ENCODE results near the gene ONECUT2. TPM values are rescaled to one million over a fixed set of nuclear protein-coding genes. Genes with fewer than 3 reads are reported as not detected.

The ONECUT2 gene
- total RNA-seq, 4 donors from 2014 or later, result under 0.01 TPM; not detected in 3

DNA sequence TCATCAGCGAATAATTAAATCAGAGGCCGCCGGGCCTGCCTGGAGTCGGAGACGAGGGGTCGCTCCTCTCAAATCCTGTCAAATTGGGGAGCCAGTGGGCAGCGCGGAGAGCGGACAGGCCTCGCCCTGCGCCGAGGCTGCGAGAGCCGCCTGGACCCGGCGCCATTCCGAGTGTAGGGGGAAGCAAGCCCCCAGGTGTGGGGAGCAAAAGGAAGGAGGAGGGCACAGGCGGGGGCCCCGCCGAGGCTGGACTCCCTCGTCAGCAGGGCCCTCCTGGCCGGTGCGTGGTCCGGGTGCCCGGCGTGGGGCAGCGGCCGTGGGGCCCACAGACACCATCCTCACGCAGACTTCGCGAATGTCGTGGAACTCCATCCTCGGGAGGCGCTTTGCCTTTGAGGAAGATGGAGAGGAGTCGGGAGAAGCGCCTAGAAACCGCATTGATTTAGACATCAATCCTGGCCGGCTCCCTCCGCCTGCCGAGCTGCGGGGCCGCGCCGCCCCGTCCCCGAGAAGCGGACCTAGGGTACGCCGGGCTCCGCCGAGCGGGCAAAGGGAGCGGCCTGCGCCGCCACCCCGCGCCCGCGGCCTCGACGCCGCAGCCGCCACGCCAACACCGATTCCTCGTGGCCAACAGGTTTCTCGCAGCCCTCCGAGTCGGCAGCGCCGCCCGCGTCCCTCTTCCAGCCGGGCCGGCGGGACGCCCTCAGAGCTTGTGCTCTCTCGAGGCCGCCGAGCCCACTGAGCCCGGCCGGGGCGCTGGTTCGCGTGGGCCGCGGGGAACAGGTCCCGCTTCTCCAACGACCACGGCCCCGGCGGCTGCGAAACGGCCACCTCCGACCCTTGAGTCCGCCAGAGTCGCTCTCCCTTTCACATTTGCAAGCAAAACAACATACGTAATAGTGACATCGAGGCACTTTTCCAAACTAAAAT lies 6.7 kb upstream of the ONECUT2 start:
- TF ChIP-seq POLR2A (IDR thresholded peaks at IDR 0.05) (no peak), EP300 (IDR thresholded peaks at IDR 0.05) (no peak)
- TF ChIP-seq, protein P1, sequence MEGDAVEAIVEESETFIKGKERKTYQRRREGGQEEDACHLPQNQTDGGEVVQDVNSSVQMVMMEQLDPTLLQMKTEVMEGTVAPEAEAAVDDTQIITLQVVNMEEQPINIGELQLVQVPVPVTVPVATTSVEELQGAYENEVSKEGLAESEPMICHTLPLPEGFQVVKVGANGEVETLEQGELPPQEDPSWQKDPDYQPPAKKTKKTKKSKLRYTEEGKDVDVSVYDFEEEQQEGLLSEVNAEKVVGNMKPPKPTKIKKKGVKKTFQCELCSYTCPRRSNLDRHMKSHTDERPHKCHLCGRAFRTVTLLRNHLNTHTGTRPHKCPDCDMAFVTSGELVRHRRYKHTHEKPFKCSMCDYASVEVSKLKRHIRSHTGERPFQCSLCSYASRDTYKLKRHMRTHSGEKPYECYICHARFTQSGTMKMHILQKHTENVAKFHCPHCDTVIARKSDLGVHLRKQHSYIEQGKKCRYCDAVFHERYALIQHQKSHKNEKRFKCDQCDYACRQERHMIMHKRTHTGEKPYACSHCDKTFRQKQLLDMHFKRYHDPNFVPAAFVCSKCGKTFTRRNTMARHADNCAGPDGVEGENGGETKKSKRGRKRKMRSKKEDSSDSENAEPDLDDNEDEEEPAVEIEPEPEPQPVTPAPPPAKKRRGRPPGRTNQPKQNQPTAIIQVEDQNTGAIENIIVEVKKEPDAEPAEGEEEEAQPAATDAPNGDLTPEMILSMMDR (IDR thresholded peaks at IDR 0.05), result no peak
- Histone ChIP-seq H3K4me1 (peaks cover 0 to 33% (median 2%) of the 10 kb centered on the region in 4 donors), H3K4me3 (peak overlapping the region in 2 of 4 donors; percentile 3 to 44), H3K27me3 (peaks cover 0 to 91% of the 10 kb centered on the region in 2 donors), H3K36me3 (peaks cover 0 to 5% (median 0%) of the 10 kb centered on the region in 3 donors), H3K27ac (no peak overlapping the region), H3K9me3 (peaks cover 0 to 17% (median 0%) of the 10 kb centered on the region in 4 donors)
- no peak for DNase-seq (ENCODE audit: low spot score in 2 of 2)
- WGBS, 2 donors, result 5 to 7% methylated on average over 57 to 87 of the region's 99 CpGs

DNA sequence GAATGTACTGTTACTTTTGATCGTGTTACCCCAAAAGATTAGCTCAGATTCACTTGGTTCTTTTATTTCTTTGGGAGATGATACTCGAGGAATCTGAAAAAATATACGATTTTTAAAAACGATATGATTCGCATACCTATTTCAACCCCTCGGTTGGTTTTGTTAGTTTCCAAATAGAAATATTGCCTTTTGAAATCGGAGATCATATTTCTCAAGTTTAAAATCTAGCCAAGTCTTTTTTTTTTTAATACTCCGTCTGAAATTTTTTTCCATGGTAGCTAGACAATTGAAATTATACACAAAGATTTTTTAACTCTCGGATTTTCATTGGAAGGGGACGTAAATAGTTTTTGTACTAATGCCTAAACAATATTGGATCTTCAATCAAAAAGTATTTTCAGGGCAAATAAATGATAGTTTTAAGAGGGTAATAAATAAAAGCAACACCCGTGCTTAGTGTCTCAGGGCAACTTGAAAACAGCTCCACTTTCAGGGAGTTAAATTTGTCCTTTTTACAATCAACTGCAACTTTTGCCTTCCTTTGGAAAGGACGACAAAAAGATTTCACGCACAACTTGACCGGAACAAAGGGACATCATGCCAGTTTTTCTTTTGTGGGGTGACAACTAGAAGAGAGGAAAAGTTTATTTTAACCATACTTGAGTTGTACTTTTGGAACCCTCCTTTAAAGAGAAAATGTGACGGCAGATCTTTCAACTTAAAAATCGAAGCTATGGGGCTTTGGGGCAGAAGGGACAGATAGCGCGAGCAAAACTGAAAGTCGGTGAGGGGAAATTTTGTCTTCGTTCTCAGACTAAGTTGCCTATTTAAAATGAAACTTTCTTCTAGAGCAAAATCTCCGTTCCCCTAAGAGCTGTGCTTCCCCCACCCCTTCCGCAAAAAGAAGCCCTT lies 5.8 kb upstream of the ONECUT2 start:
- TF ChIP-seq, protein P1 (IDR thresholded peaks at IDR 0.05), result no peak
- no peak for TF ChIP-seq POLR2A (IDR thresholded peaks at IDR 0.05)
- no peak for TF ChIP-seq EP300 (IDR thresholded peaks at IDR 0.05)
- WGBS, 2 donors, result 8 to 10% methylated on average over 22 of the region's 22 CpGs
- peaks cover 0 to 42% (median 3%) of the 10 kb centered on the region in 4 donors for H3K4me1 ChIP-seq
- peaks cover 0 to 5% (median 0%) of the 10 kb centered on the region in 3 donors for H3K36me3 ChIP-seq
- H3K4me3 ChIP-seq, result peak overlapping the region in 1 of 4 donors; percentile 11
- H3K27me3 ChIP-seq, result peaks cover 0 to 100% of the 10 kb centered on the region in 2 donors
- no peak overlapping the region for H3K27ac ChIP-seq
- no peak for DNase-seq (ENCODE audit: low spot score in 2 of 2)
- H3K9me3 ChIP-seq, result peaks cover 0 to 17% (median 0%) of the 10 kb centered on the region in 4 donors

DNA sequence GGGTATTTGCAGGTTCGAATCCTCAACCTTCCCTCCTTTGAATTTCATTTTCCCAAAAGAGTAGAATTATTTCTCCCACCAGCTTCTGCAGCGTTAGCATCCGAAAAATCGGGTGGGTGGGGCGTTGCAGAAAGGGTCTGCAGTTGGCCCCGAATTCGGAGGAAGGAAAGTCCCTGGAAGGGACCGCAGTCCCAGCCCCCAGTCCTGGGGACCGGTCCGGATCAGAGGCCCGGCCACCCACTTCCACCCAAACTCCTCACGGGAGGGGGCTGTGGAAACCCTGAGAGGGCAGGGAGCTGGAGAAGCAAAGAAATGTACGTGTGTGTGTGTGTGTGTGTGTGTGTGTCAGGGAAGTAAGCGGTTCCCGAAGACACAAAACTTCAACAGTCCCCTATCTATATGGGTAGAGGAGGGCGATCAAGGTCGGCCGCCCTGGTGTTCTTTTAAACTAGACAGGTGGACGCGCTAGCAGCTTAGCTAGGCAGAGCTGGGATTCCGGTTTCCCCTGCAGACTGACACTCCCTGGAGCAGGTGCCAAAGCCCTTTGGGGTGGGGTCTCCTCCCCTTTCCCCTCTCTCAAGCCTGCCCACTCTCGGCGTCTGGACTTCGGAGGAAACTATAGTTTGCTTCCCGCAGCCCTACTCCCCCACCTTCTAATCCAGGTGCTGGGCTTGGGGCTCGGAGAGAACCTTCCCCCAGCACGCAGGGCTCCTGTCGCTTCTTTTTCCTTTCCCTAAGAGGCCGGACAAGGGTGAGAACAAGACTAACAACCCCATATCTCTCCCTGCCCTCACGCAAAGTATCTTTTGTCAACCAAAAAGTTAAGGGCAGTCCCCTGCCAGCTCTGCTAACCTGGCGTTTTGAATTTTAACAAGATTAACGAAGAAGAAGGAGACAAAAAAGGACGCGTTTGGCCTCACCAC lies 4.8 kb upstream of the ONECUT2 start:
- Histone ChIP-seq H3K4me1 (peaks cover 0 to 51% (median 6%) of the 10 kb centered on the region in 4 donors), H3K4me3 (peak overlapping the region in 1 of 4 donors; percentile 11), H3K9me3 (peaks cover 0 to 17% (median 0%) of the 10 kb centered on the region in 4 donors), H3K36me3 (peaks cover 0 to 5% (median 0%) of the 10 kb centered on the region in 3 donors), H3K27me3 (peaks cover 0 to 99% of the 10 kb centered on the region in 2 donors), H3K27ac (no peak overlapping the region)
- no peak for TF ChIP-seq EP300 (IDR thresholded peaks at IDR 0.05)
- TF ChIP-seq, protein P1 (IDR thresholded peaks at IDR 0.05), result no peak
- no peak for TF ChIP-seq POLR2A (IDR thresholded peaks at IDR 0.05)
- DNase-seq (ENCODE audit: low spot score in 2 of 2), result no peak
- WGBS, 2 donors, result 5% methylated on average over 33 of the region's 34 CpGs

DNA sequence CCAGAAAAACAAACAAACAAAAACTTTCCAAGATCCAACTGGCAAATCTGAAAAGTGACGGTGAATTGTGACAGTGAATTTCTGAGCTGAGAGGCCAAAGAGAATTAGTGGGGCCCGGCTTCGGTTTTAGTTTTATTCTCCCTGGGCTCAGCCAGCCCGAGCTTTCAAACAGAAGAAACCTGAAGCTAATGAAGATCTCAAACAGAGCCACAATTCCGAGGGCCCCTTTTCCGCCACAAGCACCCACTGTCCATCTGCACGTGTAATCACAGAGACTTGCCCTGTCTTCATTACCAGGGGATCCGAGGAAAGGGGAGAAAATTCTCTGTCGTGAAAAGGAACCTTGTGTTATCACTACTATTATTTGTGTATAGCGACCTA lies 4.2 kb upstream of the ONECUT2 start:
- Histone ChIP-seq H3K4me1 (peaks cover 0 to 53% (median 7%) of the 10 kb centered on the region in 4 donors), H3K27me3 (peaks cover 0 to 94% of the 10 kb centered on the region in 2 donors), H3K4me3 (no peak overlapping the region), H3K9me3 (peaks cover 0 to 17% (median 0%) of the 10 kb centered on the region in 4 donors), H3K36me3 (peaks cover 0 to 5% (median 0%) of the 10 kb centered on the region in 3 donors), H3K27ac (no peak overlapping the region)
- TF ChIP-seq POLR2A (IDR thresholded peaks at IDR 0.05), result no peak
- TF ChIP-seq EP300 (IDR thresholded peaks at IDR 0.05), result no peak
- TF ChIP-seq, protein P1 (IDR thresholded peaks at IDR 0.05), result no peak
- no peak for DNase-seq (ENCODE audit: low spot score in 2 of 2)
- 8% methylated on average over 10 of the region's 10 CpGs for WGBS, 2 donors

Measured in tibial nerve (tissue), 4 donors.